ENCODE data around the gene OPN1SW. TPM values are rescaled to one million over a fixed set of nuclear protein-coding genes. Genes with fewer than 3 reads are reported as not detected.

Gene OPN1SW
- total RNA-seq, 2 donors from 2014 or later: not detected

GRCh38 chr7:128791972-128792327 lies 16.4 kb upstream of the OPN1SW start:
- peaks cover 15% of the 10 kb centered on the region for H3K4me1 ChIP-seq
- H3K36me3 ChIP-seq (replicated peaks in 1 of 2; ENCODE audit: insufficient read depth in 1 of 2, low read depth in 2 of 2): no peaks in the 10 kb centered on the region
- intact Hi-C loops (cut with DNase I): no loop called here
- H3K4me3 ChIP-seq: peak overlapping the region in 1 of 2 donors; percentile 74
- H3K27me3 ChIP-seq: no peaks in the 10 kb centered on the region
- TF ChIP-seq CTCF (IDR thresholded peaks at IDR 0.05) (no peak), POLR2A (IDR thresholded peaks at IDR 0.05) (no peak)
- 17 to 25% methylated on average over 9 of the region's 9 CpGs for WGBS, 2 donors
- H3K27ac ChIP-seq: no peak overlapping the region
- no peaks in the 10 kb centered on the region for H3K9me3 ChIP-seq
- DNase-seq: no peak
- no peak for ATAC-seq

- no peak for TF ChIP-seq CTCF (IDR thresholded peaks at IDR 0.05)
- TF ChIP-seq POLR2A (IDR thresholded peaks at IDR 0.05): peak; percentile 25 to 38 (median 31)
- peak within 1 kb of the TSS; percentile 74 to 85 for H3K4me3 ChIP-seq
- ATAC-seq (peak; percentile 89), DNase-seq (peak; percentile 70 to 80 (median 76))
- 1% methylated on average over 17 to 79 of the region's 80 CpGs for WGBS, 2 donors
- intact Hi-C loops (cut with DNase I): no loop called here
- peaks cover 15% of the 10 kb centered on the region for H3K4me1 ChIP-seq
- H3K36me3 ChIP-seq (replicated peaks in 1 of 2; ENCODE audit: insufficient read depth in 1 of 2, low read depth in 2 of 2): no peaks in the 10 kb centered on the region
- H3K27ac ChIP-seq: peak within 1 kb of the TSS in 1 of 4 donors; percentile 25
- H3K27me3 ChIP-seq: no peaks in the 10 kb centered on the region
- H3K9me3 ChIP-seq: no peaks in the 10 kb centered on the region
Observed at GRCh38 chr7:128791121-128791971, 15.8 kb upstream of the OPN1SW start, which contains the start of gene CCDC136. Gene CCDC136, plus strand, starts transcription at chr7:128791968. Its CDS starts 444 bp downstream, at chr7:128792412.

GRCh38 chr7:128790315-128791041 lies 14.9 kb upstream of the OPN1SW start:
- intact Hi-C loops (cut with DNase I): no loop called here
- H3K4me3 ChIP-seq: peak overlapping the region; percentile 74 to 85
- no peaks in the 10 kb centered on the region for H3K27me3 ChIP-seq
- no peak for TF ChIP-seq CTCF (IDR thresholded peaks at IDR 0.05)
- TF ChIP-seq POLR2A (IDR thresholded peaks at IDR 0.05): no peak
- H3K9me3 ChIP-seq: no peaks in the 10 kb centered on the region
- peak overlapping the region in 1 of 4 donors; percentile 25 for H3K27ac ChIP-seq
- H3K4me1 ChIP-seq: peaks cover 15% of the 10 kb centered on the region
- H3K36me3 ChIP-seq (replicated peaks in 1 of 2; ENCODE audit: insufficient read depth in 1 of 2, low read depth in 2 of 2): no peaks in the 10 kb centered on the region
- WGBS, 2 donors: 23 to 48% methylated on average over 15 to 30 of the region's 45 CpGs
- ATAC-seq (no peak), DNase-seq (no peak)

GRCh38 chr7:128788446-128789412 lies 13.1 kb upstream of the OPN1SW start:
- no peaks in the 10 kb centered on the region for H3K27me3 ChIP-seq
- intact Hi-C loops (cut with DNase I): no loop called here
- peaks cover 15% of the 10 kb centered on the region for H3K4me1 ChIP-seq
- H3K4me3 ChIP-seq: no peak overlapping the region
- no peaks in the 10 kb centered on the region for H3K36me3 ChIP-seq (replicated peaks in 1 of 2; ENCODE audit: insufficient read depth in 1 of 2, low read depth in 2 of 2)
- DNase-seq (no peak), ATAC-seq (no peak)
- no peaks in the 10 kb centered on the region for H3K9me3 ChIP-seq
- TF ChIP-seq CTCF (IDR thresholded peaks at IDR 0.05): no peak
- no peak for TF ChIP-seq POLR2A (IDR thresholded peaks at IDR 0.05)
- 54 to 61% methylated on average over 6 to 9 of the region's 9 CpGs for WGBS, 2 donors
- no peak overlapping the region for H3K27ac ChIP-seq
